Measurements from ENCODE around the gene PDE6G. TPM values are rescaled to one million over a fixed set of nuclear protein-coding genes. Genes with fewer than 3 reads are reported as not detected.

The PDE6G gene
- total and polyA plus RNA-seq, 2 of the 13 experiments (the other 11 are each of a cell fraction or from before 2014, with no cell fraction given): 1.4 to 6.7 TPM

DNA sequence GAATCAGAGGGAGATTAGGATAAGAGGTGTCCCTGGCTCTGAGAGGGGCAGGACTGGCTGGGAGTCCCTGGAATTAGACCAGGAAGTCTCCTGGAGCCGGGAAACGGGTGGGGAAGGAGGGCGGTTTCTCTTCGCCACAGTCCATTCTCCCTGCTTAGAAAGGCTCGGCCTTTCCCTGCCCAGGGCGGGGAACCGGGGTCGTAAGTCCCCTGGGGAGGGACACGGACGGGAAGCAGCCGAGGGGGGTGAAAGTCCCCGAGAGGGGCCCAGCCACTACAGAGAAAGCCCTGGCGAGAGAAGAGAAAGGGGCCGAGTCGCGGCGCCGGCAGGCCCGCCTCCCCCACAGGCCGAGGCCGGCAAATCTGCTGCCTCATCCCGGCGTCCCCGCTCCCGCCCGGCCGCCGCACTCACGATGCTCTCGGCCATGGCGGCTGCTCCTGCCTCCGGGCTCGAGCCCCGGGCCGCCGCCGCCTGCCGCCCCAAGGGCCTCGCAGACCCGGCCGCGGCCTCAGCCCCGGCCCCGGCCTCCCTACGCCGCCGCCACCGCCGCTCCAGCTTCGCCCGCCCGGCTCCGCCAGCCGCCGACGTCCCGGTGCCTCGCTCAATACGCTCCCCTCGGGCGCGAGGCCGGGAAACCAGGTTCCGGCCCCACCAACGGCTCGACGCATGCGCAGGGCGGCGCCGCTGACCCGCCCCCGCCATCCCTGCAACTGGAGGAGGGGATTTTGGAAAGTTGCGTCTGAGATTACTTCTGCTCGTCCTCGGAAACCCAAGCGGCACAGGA lies 19.6 kb downstream of the PDE6G start, which contains the start of the genes NPLOC4 and TSPAN10 (continued):
- TF ChIP-seq, protein P1, sequence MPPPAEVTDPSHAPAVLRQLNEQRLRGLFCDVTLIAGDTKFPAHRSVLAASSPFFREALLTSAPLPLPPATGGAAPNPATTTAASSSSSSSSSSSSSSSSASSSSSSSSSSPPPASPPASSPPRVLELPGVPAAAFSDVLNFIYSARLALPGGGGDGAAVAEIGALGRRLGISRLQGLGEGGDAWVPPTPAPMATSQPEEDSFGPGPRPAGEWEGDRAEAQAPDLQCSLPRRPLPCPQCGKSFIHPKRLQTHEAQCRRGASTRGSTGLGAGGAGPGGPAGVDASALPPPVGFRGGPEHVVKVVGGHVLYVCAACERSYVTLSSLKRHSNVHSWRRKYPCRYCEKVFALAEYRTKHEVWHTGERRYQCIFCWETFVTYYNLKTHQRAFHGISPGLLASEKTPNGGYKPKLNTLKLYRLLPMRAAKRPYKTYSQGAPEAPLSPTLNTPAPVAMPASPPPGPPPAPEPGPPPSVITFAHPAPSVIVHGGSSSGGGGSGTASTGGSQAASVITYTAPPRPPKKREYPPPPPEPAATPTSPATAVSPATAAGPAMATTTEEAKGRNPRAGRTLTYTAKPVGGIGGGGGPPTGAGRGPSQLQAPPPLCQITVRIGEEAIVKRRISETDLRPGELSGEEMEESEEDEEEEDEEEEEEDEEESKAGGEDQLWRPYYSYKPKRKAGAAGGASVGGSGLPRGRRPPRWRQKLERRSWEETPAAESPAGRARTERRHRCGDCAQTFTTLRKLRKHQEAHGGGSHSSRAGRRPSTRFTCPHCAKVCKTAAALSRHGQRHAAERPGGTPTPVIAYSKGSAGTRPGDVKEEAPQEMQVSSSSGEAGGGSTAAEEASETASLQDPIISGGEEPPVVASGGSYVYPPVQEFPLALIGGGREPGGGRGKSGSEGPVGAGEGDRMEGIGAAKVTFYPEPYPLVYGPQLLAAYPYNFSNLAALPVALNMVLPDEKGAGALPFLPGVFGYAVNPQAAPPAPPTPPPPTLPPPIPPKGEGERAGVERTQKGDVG (CRISPR knock-in tag; IDR thresholded peaks at IDR 0.05; ENCODE audit: borderline replicate concordance): no peak
- peak; percentile 77 for TF ChIP-seq ZNF766 (CRISPR knock-in tag; IDR thresholded peaks at IDR 0.05; ENCODE audit: borderline replicate concordance)
- TF ChIP-seq ZNF530 (CRISPR knock-in tag; IDR thresholded peaks at IDR 0.05; ENCODE audit: low read depth): peak; percentile 89; the same call in 1 of the 2 replicates
- TF ChIP-seq FIP1L1 (IDR thresholded peaks at IDR 0.05; ENCODE audit: borderline replicate concordance, insufficient read depth, low read depth, low read length): no peak
- TF ChIP-seq ZNF549 (CRISPR knock-in tag; IDR thresholded peaks at IDR 0.05): 0 out of 2 replicates have a peak, but pooled peaks have one; percentile 15
- no peak; the same call in 1 of the 2 replicates for TF ChIP-seq ZNF747 (CRISPR knock-in tag; IDR thresholded peaks at IDR 0.05; ENCODE audit: borderline replicate concordance)
- TF ChIP-seq, protein P2, sequence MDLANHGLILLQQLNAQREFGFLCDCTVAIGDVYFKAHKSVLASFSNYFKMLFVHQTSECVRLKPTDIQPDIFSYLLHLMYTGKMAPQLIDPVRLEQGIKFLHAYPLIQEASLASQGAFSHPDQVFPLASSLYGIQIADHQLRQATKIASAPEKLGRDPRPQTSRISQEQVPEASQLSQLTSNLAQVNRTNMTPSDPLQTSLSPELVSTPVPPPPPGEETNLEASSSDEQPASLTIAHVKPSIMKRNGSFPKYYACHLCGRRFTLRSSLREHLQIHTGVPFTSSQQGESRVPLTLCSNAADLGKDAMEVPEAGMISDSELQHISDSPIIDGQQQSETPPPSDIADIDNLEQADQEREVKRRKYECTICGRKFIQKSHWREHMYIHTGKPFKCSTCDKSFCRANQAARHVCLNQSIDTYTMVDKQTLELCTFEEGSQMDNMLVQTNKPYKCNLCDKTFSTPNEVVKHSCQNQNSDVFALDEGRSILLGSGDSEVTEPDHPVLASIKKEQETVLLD (CRISPR knock-in tag; IDR thresholded peaks at IDR 0.05; ENCODE audit: low read depth): peak; percentile 97
- TF ChIP-seq, protein P3, sequence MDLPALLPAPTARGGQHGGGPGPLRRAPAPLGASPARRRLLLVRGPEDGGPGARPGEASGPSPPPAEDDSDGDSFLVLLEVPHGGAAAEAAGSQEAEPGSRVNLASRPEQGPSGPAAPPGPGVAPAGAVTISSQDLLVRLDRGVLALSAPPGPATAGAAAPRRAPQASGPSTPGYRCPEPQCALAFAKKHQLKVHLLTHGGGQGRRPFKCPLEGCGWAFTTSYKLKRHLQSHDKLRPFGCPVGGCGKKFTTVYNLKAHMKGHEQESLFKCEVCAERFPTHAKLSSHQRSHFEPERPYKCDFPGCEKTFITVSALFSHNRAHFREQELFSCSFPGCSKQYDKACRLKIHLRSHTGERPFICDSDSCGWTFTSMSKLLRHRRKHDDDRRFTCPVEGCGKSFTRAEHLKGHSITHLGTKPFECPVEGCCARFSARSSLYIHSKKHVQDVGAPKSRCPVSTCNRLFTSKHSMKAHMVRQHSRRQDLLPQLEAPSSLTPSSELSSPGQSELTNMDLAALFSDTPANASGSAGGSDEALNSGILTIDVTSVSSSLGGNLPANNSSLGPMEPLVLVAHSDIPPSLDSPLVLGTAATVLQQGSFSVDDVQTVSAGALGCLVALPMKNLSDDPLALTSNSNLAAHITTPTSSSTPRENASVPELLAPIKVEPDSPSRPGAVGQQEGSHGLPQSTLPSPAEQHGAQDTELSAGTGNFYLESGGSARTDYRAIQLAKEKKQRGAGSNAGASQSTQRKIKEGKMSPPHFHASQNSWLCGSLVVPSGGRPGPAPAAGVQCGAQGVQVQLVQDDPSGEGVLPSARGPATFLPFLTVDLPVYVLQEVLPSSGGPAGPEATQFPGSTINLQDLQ (CRISPR knock-in tag; IDR thresholded peaks at IDR 0.05): 0 out of 2 replicates have a peak, but pooled peaks have one; percentile 59
- TF ChIP-seq, protein P4, sequence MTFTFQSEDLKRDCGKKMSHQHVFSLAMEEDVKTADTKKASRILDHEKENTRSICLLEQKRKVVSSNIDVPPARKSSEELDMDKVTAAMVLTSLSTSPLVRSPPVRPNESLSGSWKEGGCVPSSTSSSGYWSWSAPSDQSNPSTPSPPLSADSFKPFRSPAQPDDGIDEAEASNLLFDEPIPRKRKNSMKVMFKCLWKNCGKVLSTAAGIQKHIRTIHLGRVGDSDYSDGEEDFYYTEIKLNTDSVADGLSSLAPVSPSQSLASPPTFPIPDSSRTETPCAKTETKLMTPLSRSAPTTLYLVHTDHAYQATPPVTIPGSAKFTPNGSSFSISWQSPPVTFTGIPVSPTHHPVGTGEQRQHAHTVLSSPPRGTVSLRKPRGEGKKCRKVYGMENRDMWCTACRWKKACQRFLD (CRISPR knock-in tag; IDR thresholded peaks at IDR 0.05; ENCODE audit: borderline replicate concordance): no peak
- TF ChIP-seq U2AF1 (optimal IDR thresholded peaks at IDR 0.05; ENCODE audit: low read depth, low read length): no peak
- TF ChIP-seq ZNF562 (CRISPR knock-in tag; IDR thresholded peaks at IDR 0.05; ENCODE audit: borderline replicate concordance): no peak; the same call in 1 of the 2 replicates
- TF ChIP-seq ZSCAN29 (CRISPR knock-in tag; conservative IDR thresholded peaks at IDR 0.05): no peak
- TF ChIP-seq, protein P5, sequence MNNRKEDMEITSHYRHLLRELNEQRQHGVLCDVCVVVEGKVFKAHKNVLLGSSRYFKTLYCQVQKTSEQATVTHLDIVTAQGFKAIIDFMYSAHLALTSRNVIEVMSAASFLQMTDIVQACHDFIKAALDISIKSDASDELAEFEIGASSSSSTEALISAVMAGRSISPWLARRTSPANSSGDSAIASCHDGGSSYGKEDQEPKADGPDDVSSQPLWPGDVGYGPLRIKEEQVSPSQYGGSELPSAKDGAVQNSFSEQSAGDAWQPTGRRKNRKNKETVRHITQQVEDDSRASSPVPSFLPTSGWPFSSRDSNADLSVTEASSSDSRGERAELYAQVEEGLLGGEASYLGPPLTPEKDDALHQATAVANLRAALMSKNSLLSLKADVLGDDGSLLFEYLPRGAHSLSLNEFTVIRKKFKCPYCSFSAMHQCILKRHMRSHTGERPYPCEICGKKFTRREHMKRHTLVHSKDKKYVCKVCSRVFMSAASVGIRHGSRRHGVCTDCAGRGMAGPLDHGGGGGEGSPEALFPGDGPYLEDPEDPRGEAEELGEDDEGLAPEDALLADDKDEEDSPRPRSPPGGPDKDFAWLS (CRISPR knock-in tag; IDR thresholded peaks at IDR 0.05; ENCODE audit: borderline replicate concordance): no peak
- TF ChIP-seq ZMYM2 (CRISPR knock-in tag; IDR thresholded peaks at IDR 0.05): no peak
- peak; percentile 87 for TF ChIP-seq GABPA (IDR thresholded peaks at IDR 0.05; ENCODE audit: low read depth, low read length)
- peak; percentile 84 for TF ChIP-seq GABPA (CRISPR knock-in tag; IDR thresholded peaks at IDR 0.05; ENCODE audit: low read depth)
- TF ChIP-seq ZNF382 (CRISPR knock-in tag; IDR thresholded peaks at IDR 0.05; ENCODE audit: borderline replicate concordance): no peak
